ENCODE data around the gene PPIC.

- no peak for TF ChIP-seq CTCF (IDR thresholded peaks at IDR 0.05)
- no peak for TF ChIP-seq ZFX (IDR thresholded peaks at IDR 0.05; ENCODE audit: borderline replicate concordance)
Measured at GRCh38 chr5:123059455-123059854, 22.9 kb upstream of the PPIC start.
